ENCODE results near the gene RALGPS2. TPM values are rescaled to one million over a fixed set of nuclear protein-coding genes. Genes with fewer than 3 reads are reported as not detected.

Gene RALGPS2
- total and polyA plus RNA-seq, 2 of the 13 experiments (the other 11 are each of a cell fraction or from before 2014, with no cell fraction given): 15.6 to 36.0 TPM

DNA sequence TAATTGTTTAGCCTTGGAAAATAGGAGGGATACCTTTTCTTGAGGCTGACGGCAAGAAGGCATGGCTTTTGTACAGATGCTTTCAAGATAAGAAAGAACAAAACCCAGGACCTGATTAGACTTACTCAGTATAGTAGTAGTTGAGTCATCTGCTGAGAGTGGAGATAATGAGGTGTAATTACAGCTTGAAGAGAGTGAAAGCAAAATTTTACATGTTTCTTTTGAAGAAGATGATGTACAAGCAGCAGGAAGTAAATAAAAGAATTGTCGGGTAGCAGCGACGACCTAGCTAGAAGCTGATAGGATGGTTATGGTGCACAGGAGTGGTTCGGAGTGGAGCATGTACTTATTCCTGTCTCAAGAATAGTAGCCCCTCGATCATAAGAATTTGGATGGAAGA is 139.3 kb downstream of the RALGPS2 start (continued):
- TF ChIP-seq ZSCAN21 (CRISPR knock-in tag; IDR thresholded peaks at IDR 0.05; ENCODE audit: borderline replicate concordance): no peak

- H4K20me1 ChIP-seq (ENCODE audit: insufficient read depth, low read length): no peaks in the 10 kb centered on the region; the same call in 1 of the 2 replicates
- in situ Hi-C loops (cut with HindIII; ENCODE audit: extremely low pct_ligation_motif_present, low pct_unique_long_range_greater_than_20kb): no loop called here
- CTCF ChIA-PET (ENCODE audit: low intra/inter-chr PET ratio, low total read pairs): no interaction called here
- H3K4me2 ChIP-seq (ENCODE audit: low read depth, low read length): peak overlapping the region; percentile 33
- 88% methylated on average over 5 of the region's 5 CpGs for WGBS (ENCODE audit: low lambda C conversion rate)
- H2AFZ ChIP-seq (ENCODE audit: low read length): no peak overlapping the region
- H3K4me1 ChIP-seq (ENCODE audit: insufficient read depth, low read length): peaks cover 50% of the 10 kb centered on the region
- no peak for FAIRE-seq
- POLR2A ChIA-PET: no interaction called here
- BruUV-seq (replicated peaks): no TSS peak
- H3K79me2 ChIP-seq (ENCODE audit: insufficient read depth, low read length): peaks cover 19% of the 10 kb centered on the region
- H3K36me3 ChIP-seq (replicated peaks in 1 of 2; ENCODE audit: control insufficient read depth in 1 of 2, insufficient read depth in 2 of 2, low read length in 2 of 2): peaks cover 0 to 4% of the 10 kb centered on the region in 2 experiments; a peak in 3 of 5 replicates
- DNase-seq (ENCODE audit: low spot score): no peak
- intact Hi-C loops (cut with micrococcal nuclease; ENCODE audit: unreplicated experiment): loop anchor here (5.0 kb wide), 1 partner anchor 35 kb away; no protein-coding TSS in a partner anchor
- H3K27me3 ChIP-seq (ENCODE audit: control insufficient read depth in 1 of 2, insufficient read depth in 2 of 2, low read length in 2 of 2): no peaks in the 10 kb centered on the region
- ATAC-seq: no peak
- no peaks in the 10 kb centered on the region for H3K9me3 ChIP-seq (ENCODE audit: low read length)
- H3K9ac ChIP-seq (ENCODE audit: insufficient read depth, low read depth, low read length): no peak overlapping the region
- H3K4me3 ChIP-seq (replicated peaks in 1 of 3; ENCODE audit: insufficient read depth in 1 of 3, low read depth in 2 of 3, low read length in 3 of 3): peak overlapping the region; percentile 17 to 29 (median 26); a peak in 2 of 6 replicates
- H3K27ac ChIP-seq (ENCODE audit: extremely low read length, insufficient read depth, low read length): no peak overlapping the region
- TF ChIP-seq HNRNPH1 (optimal IDR thresholded peaks at IDR 0.05; ENCODE audit: low read depth, low read length): no peak
- no peak for TF ChIP-seq SMC3 (IDR thresholded peaks at IDR 0.05; ENCODE audit: low read length)
- TF ChIP-seq MAFF (IDR thresholded peaks at IDR 0.05; ENCODE audit: low read depth, low read length): no peak
- TF ChIP-seq, protein P1, sequence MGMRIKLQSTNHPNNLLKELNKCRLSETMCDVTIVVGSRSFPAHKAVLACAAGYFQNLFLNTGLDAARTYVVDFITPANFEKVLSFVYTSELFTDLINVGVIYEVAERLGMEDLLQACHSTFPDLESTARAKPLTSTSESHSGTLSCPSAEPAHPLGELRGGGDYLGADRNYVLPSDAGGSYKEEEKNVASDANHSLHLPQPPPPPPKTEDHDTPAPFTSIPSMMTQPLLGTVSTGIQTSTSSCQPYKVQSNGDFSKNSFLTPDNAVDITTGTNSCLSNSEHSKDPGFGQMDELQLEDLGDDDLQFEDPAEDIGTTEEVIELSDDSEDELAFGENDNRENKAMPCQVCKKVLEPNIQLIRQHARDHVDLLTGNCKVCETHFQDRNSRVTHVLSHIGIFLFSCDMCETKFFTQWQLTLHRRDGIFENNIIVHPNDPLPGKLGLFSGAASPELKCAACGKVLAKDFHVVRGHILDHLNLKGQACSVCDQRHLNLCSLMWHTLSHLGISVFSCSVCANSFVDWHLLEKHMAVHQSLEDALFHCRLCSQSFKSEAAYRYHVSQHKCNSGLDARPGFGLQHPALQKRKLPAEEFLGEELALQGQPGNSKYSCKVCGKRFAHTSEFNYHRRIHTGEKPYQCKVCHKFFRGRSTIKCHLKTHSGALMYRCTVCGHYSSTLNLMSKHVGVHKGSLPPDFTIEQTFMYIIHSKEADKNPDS (CRISPR knock-in tag; IDR thresholded peaks at IDR 0.05): no peak
- no peak for TF ChIP-seq CAMTA2 (CRISPR knock-in tag; IDR thresholded peaks at IDR 0.05; ENCODE audit: borderline replicate concordance)
- no peak for TF ChIP-seq E2F2 (CRISPR knock-in tag; IDR thresholded peaks at IDR 0.05; ENCODE audit: borderline replicate concordance)
- no peak for TF ChIP-seq ZNF879 (CRISPR knock-in tag; IDR thresholded peaks at IDR 0.05)
- no peak for TF ChIP-seq TCF7 (IDR thresholded peaks at IDR 0.05; ENCODE audit: low read depth)
- TF ChIP-seq, protein P2, sequence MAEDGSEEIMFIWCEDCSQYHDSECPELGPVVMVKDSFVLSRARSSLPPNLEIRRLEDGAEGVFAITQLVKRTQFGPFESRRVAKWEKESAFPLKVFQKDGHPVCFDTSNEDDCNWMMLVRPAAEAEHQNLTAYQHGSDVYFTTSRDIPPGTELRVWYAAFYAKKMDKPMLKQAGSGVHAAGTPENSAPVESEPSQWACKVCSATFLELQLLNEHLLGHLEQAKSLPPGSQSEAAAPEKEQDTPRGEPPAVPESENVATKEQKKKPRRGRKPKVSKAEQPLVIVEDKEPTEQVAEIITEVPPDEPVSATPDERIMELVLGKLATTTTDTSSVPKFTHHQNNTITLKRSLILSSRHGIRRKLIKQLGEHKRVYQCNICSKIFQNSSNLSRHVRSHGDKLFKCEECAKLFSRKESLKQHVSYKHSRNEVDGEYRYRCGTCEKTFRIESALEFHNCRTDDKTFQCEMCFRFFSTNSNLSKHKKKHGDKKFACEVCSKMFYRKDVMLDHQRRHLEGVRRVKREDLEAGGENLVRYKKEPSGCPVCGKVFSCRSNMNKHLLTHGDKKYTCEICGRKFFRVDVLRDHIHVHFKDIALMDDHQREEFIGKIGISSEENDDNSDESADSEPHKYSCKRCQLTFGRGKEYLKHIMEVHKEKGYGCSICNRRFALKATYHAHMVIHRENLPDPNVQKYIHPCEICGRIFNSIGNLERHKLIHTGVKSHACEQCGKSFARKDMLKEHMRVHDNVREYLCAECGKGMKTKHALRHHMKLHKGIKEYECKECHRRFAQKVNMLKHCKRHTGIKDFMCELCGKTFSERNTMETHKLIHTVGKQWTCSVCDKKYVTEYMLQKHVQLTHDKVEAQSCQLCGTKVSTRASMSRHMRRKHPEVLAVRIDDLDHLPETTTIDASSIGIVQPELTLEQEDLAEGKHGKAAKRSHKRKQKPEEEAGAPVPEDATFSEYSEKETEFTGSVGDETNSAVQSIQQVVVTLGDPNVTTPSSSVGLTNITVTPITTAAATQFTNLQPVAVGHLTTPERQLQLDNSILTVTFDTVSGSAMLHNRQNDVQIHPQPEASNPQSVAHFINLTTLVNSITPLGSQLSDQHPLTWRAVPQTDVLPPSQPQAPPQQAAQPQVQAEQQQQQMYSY (CRISPR knock-in tag; IDR thresholded peaks at IDR 0.05): no peak
- TF ChIP-seq SCMH1 (CRISPR knock-in tag; IDR thresholded peaks at IDR 0.05; ENCODE audit: borderline replicate concordance): no peak
- TF ChIP-seq HHEX (CRISPR knock-in tag; IDR thresholded peaks at IDR 0.05): no peak
- TF ChIP-seq ZNF331 (CRISPR knock-in tag; IDR thresholded peaks at IDR 0.05): no peak
- no peak for TF ChIP-seq CSRNP2 (CRISPR knock-in tag; conservative IDR thresholded peaks at IDR 0.05; ENCODE audit: low read depth)
These were observed 142.6 kb downstream of the RALGPS2 start for GRCh38 chr1:178867670-178868069.

Measured in HepG2 (cell line).